Suppressor macrophage treated with lipopolysaccharide for 1 hour (primary cell): ENCODE results near the gene LY6G5B.
A peak's percentile ranks its signal among the peaks of the same experiment; 100 is the strongest.

ENCODE experiments used
- DNase-seq, 3 donors: peaks; one replicate each; pipeline ENCODE4 v3.0.0-alpha.2; 2020 to 2022

The LY6G5B gene

DNA sequence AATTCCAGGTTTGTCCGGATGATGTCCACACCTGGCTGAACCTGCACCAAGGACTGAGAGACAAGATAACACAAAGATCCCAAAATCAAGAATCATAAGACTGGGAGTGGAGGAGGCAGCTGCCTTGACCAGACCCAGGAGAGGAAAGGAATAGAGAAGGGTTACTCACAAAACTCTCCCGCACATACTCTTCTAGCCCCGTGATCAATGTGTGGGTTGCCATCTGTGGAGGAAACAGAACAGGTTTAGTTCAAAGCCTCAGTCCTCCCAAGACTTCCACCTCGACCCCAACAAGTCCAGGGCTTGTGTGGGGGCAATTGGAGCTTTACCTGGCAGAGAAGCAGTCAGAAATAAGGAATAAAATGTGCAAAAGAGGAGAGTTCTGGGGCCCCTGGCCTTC is 28.4 kb upstream of the LY6G5B start:
- DNase-seq: no peak

GRCh38 chr6:31642798-31643570 is 26.8 kb upstream of the LY6G5B start:
- no peak for DNase-seq

DNA sequence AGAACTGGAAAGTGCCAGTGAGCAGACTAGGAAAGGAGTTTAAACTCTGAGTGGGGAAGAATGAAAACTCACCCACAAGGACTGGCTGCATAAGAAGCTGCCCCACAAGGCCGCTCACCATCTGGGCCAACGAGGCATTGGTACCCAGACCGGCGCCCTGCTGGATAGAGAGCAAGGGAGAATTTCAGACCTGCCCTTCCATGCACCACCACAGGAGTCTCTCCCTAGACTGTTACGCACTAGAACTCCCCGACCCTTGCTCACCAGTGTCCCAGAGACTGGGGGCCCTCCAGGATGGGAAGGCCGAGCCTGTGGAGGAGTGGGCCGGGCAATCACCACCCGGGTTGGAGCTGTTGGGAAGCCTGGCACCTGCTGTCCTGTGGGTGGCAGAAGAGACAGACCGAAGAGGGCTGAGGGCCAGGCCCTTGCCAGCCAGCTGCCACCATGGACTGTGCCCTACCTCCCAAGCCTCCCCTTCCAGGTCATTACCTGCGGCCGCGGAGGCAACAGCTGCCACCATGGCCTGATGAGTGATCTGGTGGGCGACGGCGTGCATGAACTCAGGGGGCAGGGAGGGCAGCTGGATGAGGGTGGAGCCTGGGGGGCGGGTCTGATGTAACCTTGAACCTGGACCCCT is 25.8 kb upstream of the LY6G5B start:
- DNase-seq: no peak

- no peak for DNase-seq
Observed at GRCh38 chr6:31645325-31645724, 24.5 kb upstream of the LY6G5B start.

DNA sequence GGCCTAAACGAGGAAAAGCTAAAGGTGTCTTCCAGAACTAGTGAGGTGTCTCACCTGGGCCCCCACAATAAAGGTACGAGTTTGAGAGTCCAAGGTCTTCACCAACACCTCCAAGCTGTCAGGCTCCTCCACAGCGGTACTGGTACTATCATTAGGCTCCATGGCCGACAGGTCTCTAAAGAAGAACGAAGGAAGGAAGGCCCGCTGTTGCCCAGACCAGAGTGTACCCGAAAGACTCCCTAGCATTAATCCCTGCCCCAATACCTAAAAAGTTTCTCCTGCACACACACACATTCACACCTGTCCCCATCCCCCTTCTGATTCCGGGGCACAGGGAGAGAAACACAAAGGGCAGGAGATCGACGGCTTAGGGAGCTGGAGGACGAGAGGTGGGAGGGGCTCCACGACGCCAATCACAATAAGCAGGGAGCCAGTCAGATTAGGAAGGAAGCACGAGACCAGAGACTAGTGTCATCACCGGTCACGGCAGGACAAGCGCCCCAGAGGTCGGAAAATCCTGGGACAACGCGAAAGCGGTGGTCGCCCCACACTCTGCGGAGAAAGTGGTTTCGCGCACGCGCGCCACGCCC is 18.1 kb upstream of the LY6G5B start:
- peak; percentile 92 to 94 (median 92) for DNase-seq

DNA sequence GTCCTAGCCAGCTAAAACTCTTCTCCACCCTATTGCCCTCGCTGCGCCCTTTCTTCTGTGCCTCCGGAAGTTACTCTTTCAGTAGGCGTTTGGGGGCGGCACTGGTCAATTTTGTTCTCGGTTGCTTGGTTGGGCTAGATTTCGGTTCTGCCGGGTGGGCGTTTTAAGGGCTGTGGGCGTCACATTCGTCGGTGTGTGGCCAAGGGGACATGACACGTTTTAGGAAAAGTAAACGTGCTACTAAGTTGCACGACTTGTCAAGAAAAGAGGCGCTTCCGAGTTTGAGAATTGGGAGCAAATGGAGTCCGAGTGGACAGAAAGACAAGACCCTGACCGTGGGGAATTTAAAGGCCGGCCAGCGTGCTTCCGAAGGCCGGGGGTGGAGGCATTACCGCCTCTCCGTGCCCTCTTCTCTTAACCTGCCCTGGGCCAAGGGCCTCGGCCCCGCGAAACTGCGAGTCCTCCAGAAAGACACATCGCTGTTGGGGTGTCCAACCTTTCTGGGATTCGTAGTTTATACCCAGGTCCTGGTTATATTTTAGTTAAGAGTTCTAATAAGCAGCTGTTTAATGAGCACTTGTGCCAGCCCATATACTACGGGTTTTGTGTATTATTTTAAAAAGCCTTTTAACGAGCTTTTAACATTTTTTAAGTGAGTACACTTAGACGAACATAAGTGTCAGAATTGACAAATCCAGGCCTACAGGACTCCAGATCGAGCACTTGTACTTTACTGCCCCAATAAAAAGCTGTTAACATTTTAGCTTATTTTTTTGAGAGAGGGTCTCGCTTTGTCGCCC is 16.7 kb upstream of the LY6G5B start:
- DNase-seq: peak; percentile 93 to 95 (median 94)

DNA sequence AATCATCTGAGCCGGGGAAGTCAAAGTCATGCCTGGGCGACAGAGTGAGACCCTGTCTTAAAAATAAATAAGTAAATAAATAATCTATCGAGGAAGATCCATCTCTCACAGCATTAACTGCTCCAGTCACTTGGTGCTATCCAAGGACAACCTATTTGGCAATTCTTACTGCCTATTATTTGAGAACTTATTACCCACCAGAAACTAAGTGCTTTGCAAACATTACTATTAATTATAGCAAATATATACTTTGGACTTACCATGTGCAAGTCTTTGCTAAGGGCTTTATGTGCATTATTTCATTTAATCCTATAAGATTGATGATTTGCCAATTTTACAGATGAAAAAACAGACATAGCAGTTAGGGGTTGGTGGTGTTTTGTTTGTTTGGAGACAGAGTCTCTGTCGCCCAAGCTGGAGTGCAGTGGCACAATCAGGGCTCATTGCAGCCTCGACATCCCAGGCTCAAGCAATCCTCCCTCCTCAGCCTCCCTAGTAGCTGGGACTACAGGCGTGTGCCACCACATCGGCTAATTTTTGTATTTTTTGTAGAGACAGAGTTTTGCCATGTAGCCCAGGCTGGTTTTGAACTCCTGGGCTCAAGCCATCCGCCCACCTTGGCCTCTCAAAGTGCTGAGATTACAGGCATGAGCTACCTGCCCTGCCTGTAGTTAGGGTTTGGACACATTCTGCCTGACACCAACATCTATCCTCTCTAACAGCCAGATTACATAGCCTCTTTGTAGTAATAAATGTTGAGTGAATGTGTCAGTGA is 15.0 kb upstream of the LY6G5B start:
- DNase-seq: no peak

DNA sequence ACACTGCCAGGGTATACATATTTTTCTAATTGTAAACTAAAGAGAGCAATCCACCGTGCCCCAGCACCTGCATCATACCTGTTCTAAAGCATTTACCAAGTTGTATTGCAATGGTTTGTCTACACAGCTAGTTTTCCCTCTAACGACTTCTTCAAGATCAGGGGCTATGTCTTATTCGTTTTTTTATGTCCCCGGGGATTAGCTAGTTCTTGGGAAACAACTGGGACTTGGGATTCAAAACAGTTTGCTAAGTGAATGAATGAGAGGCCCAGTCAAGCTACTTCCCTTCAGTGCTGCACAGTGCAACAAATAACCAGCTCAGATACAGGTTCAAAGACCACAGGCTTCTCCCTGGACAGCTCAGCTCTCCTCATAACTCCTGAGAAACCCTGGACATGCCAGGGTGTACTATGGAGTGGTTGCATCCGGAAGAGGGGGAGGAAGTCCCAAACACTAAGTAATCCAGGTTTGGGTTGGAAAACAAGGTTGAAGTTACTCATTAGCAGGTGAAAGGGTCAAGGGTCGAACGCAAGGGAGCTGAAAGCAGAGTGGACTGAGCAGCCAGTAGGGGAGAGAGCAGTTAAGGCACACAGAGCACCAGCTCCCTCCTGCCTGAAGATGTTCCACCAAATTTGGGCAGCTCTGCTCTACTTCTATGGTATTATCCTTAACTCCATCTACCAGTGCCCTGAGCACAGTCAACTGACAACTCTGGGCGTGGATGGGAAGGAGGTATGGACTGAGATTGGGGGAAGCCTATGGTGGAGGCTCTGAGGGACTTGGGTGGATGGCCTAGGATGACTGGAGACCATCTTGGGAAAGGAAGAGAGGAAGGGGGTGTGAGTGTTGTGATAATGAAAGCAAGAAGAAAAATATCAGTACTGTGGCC is 14.2 kb upstream of the LY6G5B start, which contains the start of gene APOM:
APOM (plus strand) TSS at position 546 of the 889 bp plus-strand sequence; CDS start at position 619, 73 bp downstream.
- no peak for DNase-seq

DNA sequence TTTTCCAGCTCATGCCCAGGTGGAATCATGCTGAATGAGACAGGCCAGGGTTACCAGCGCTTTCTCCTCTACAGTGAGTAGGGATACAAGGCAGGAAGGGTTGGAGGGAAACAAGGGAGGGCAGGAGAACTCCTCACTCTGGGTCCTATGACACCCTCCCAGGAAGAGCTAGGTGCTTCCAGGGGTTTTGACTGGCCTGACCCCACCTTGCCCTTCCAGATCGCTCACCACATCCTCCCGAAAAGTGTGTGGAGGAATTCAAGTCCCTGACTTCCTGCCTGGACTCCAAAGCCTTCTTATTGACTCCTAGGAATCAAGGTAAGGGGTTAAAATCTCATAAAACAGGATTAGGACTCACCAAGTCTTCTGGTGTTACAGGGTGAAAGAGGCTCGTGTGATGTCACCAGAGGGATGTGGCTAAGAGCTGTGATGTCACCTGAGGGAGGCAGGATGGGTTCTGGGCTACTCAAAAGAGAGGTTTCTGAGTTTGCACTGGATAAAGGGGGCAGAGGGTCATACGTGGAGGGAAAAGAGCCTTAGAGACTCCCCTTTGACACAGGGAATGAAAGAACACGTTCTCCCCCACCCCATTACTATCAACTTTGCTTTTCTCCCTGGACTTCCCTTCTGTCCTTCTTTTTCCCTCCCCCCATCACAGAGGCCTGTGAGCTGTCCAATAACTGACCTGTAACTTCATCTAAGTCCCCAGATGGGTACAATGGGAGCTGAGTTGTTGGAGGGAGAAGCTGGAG is 12.2 kb upstream of the LY6G5B start:
- DNase-seq: peak in 2 of 3 donors; percentile 28 to 31

- no peak for DNase-seq
Observed at GRCh38 chr6:31658158-31658688, 11.6 kb upstream of the LY6G5B start.

DNA sequence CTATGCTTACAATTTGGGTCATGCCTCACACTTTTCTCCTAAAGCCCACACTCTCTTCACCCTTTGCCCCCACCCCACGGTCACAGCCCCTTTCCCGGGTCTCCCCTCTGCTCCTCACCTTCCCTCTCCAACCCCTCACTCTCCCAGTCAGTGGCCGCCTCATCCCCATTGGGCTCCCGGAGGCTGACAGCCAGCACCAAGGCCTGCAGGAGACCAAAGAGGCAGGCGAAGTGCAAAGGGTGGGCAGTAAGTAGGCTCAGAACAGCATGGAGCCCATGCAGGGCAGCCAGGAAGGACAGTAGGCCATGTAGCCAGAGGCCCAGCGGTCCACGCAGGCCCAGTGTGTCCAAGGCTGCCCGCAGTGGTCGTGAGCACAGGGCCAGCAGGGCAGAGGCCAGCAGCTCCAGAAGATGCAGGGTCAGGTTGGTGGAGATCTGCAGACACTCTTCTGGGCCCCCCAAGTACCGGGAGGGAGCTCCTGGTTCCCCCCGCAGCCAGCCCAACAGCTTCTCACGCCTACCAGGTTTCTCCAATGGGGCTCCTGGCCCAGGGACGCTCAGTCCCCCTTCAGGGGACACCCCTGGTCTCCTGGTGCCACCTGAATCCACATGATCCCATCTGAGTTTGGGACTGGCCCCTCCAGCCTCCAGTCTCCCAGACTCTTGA is 10.7 kb upstream of the LY6G5B start:
- DNase-seq: no peak

DNA sequence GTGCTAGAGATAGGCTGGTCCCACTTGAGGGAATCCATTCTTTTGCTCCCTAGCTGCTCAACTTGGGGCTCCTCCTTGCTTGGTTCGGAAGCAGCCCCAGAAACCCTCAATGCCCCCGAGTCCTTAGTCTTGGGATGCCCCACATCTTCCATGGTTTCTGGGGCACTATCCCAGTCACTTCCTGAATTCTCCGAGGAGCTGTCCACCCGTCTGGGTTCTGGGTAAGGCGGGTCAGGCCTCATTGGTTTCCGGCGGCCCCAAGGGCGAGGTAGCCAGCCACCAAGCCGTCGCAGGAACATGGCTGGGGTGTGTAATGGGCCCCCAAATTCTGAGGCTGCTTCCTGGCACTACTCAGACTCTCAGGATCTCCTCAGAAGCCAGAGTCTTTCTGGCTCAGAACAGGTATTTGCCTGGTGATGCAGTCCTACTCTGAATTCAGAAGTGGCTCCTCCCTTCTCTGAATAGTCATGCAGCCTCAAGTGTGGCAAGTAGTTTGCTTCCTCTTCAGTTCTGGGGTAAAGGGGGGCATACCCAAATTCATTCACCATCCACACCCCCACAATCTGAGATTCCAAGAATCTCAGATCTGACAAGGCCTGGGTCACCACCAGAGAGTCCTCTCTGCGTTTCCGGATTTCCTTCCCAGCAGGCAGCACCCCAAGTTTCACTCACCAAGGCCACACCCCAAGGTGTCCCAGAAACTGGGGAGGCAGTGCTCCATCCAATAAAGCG is 10.0 kb upstream of the LY6G5B start:
- peak; percentile 52 to 66 (median 52) for DNase-seq

DNA sequence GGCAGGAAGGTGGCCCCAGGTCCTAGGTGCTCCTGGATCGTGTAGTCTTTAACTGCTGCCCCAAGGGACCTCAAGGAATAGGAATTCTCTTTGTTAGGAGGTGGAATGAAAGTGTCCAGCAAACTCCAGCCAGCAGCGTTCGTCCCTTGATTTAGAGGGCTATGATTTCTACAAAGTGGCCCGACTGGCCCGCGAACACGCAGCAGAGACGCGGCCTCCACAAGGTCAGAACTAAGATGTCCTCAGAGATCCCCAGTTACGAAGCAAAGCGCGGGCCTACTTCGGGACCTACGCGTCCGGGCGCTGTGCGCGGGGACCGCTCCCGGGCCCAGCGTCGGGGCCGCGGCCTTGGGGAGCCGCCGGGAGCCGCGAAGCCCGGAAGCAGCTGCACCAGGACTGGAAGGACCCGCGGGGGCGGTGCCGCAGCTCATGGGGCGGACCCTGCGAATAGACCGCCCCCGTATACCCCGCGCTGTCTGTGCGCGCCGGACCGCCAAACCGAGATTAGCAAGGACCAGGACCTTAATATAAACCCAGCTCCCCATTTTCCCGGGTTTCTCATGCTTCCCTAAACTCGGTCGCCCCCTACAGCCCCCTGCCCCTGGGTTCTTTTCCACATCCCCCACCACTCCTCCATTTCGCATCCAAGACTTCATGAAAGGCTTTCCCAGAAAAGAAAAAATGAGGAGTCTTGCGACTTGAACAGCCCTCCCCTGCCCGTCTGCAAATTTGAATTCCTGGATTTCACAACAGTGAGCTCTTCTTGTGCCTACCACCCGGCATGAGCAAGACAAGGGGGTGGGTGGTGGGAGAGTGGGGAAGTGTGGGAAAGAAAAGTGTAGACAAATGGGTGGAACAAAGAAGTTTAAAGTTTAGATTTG is 9.2 kb upstream of the LY6G5B start, which contains the start of gene C6orf47:
C6orf47 (minus strand) TSS at position 398 of the 881 bp plus-strand sequence. CDS start 831 bp downstream, outside the sequence.
- DNase-seq: peak; percentile 86 to 94 (median 87)

GRCh38 chr6:31661262-31662123 is 8.3 kb upstream of the LY6G5B start:
- DNase-seq: no peak

GRCh38 chr6:31662124-31662723 is 7.6 kb upstream of the LY6G5B start:
- no peak for DNase-seq
